ENCODE results near the gene GASK1A.
A peak's percentile ranks its signal among the peaks of the same experiment; 100 is the strongest.

The GASK1A gene

DNA sequence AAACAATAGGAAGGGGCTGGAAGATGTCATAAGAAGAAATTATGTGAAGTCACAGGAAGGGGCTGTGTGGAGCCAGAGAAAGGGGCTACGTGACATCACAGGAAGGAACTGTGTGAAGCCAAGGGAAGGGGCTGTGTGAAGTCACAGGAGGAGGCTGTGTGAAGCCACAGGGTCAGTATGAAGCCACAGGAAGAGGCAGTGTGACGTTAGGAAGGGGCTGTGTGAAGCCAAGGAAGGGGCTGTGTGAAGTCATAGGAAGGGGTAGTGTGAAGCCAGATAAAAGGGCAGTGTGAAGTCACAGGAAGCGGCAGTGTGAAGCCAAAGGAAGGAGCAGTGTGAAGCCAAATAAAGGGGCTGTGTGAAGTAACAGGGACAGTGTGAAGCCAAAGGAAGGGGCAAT, 32.5 kb downstream of the GASK1A start:
- POLR2A ChIA-PET = no interaction called here
- TF ChIP-seq, protein P1, sequence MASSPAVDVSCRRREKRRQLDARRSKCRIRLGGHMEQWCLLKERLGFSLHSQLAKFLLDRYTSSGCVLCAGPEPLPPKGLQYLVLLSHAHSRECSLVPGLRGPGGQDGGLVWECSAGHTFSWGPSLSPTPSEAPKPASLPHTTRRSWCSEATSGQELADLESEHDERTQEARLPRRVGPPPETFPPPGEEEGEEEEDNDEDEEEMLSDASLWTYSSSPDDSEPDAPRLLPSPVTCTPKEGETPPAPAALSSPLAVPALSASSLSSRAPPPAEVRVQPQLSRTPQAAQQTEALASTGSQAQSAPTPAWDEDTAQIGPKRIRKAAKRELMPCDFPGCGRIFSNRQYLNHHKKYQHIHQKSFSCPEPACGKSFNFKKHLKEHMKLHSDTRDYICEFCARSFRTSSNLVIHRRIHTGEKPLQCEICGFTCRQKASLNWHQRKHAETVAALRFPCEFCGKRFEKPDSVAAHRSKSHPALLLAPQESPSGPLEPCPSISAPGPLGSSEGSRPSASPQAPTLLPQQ (tag by site-specific recombination; IDR thresholded peaks at IDR 0.05) = no peak
- no peak for TF ChIP-seq ZNF768 (tag by site-specific recombination; IDR thresholded peaks at IDR 0.05)
- no peak for TF ChIP-seq ZBTB21 (tag by site-specific recombination; IDR thresholded peaks at IDR 0.05)
- TF ChIP-seq, protein P2, sequence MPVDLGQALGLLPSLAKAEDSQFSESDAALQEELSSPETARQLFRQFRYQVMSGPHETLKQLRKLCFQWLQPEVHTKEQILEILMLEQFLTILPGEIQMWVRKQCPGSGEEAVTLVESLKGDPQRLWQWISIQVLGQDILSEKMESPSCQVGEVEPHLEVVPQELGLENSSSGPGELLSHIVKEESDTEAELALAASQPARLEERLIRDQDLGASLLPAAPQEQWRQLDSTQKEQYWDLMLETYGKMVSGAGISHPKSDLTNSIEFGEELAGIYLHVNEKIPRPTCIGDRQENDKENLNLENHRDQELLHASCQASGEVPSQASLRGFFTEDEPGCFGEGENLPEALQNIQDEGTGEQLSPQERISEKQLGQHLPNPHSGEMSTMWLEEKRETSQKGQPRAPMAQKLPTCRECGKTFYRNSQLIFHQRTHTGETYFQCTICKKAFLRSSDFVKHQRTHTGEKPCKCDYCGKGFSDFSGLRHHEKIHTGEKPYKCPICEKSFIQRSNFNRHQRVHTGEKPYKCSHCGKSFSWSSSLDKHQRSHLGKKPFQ (tag by site-specific recombination; IDR thresholded peaks at IDR 0.05) = peak; percentile 54; the same call in 1 of the 2 replicates
- Histone ChIP-seq H3K4me1 (ENCODE audit: control insufficient read depth, insufficient read depth, low read length) (no peaks in the 10 kb centered on the region), H3K9me3 (ENCODE audit: control insufficient read depth, insufficient read depth, low read depth, low read length) (no peaks in the 10 kb centered on the region), H3K36me3 (ENCODE audit: control insufficient read depth in 2 of 2, insufficient read depth in 1 of 2, low read length in 2 of 2) (no peaks in the 10 kb centered on the region), H3K27ac (ENCODE audit: extremely low read depth, low read depth, low read length) (no peak overlapping the region), H3K4me3 (ENCODE audit: low read depth, low read length) (no peak overlapping the region)
- CTCF ChIA-PET = no interaction called here

- H3K36me3 ChIP-seq (ENCODE audit: control insufficient read depth in 2 of 2, insufficient read depth in 1 of 2, low read length in 2 of 2) = no peaks in the 10 kb centered on the region
- H3K4me1 ChIP-seq (ENCODE audit: control insufficient read depth, insufficient read depth, low read length) = no peaks in the 10 kb centered on the region
- H3K27ac ChIP-seq (ENCODE audit: extremely low read depth, low read depth, low read length) = no peak overlapping the region
- POLR2A ChIA-PET = no interaction called here
- CTCF ChIA-PET = no interaction called here
- no peak overlapping the region for H3K4me3 ChIP-seq (ENCODE audit: low read depth, low read length)
- TF ChIP-seq, protein P2 (tag by site-specific recombination; IDR thresholded peaks at IDR 0.05) = no peak
- no peak for TF ChIP-seq SETDB1 (IDR thresholded peaks at IDR 0.05; ENCODE audit: insufficient read length, low read length)
- TF ChIP-seq ZNF416 (tag by site-specific recombination; IDR thresholded peaks at IDR 0.05) = no peak
- TF ChIP-seq, protein P3, sequence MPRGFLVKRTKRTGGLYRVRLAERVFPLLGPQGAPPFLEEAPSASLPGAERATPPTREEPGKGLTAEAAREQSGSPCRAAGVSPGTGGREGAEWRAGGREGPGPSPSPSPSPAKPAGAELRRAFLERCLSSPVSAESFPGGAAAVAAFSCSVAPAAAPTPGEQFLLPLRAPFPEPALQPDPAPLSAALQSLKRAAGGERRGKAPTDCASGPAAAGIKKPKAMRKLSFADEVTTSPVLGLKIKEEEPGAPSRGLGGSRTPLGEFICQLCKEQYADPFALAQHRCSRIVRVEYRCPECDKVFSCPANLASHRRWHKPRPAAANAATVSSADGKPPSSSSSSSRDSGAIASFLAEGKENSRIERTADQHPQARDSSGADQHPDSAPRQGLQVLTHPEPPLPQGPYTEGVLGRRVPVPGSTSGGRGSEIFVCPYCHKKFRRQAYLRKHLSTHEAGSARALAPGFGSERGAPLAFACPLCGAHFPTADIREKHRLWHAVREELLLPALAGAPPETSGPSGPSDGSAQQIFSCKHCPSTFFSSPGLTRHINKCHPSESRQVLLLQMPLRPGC (tag by site-specific recombination; IDR thresholded peaks at IDR 0.05) = no peak
- TF ChIP-seq TRIM28 (IDR thresholded peaks at IDR 0.05; ENCODE audit: borderline replicate concordance, low read length) = no peak
- no peak for TF ChIP-seq ZNF677 (tag by site-specific recombination; IDR thresholded peaks at IDR 0.05)
- H3K9me3 ChIP-seq (ENCODE audit: control insufficient read depth, insufficient read depth, low read depth, low read length) = no peaks in the 10 kb centered on the region
Observed at GRCh38 chr3:43012174-43012573, 33.1 kb downstream of the GASK1A start.

DNA sequence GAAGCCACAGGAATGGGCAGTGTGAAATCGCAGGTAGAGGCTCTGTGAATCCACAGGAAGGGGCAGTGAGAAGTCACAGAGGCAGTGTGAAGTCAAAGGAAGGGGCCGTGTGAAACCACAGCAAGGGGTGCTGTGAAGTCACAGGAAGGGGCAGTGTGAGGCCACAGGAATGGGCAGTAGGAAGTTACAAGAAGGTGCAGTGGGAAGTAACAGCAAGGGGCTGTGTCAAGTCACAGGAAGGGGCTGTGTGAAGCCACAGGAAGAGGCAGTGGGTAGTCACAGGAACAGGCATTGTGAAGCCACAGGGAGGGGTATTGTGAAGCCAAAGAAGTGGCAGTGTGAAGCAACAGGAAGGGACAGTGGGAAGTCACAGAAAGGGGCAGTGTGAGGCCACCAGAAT, 34.1 kb downstream of the GASK1A start:
- TF ChIP-seq GLI4 (tag by site-specific recombination; IDR thresholded peaks at IDR 0.05) (no peak), ZIC2 (tag by site-specific recombination; IDR thresholded peaks at IDR 0.05) (peak; percentile 78)
- ChIA-PET POLR2A (no interaction called here), CTCF (no interaction called here)

GRCh38 chr3:43013743-43014155, 34.6 kb downstream of the GASK1A start:
- no peaks in the 10 kb centered on the region for H3K4me1 ChIP-seq (ENCODE audit: control insufficient read depth, insufficient read depth, low read length)
- no peaks in the 10 kb centered on the region for H3K36me3 ChIP-seq (ENCODE audit: control insufficient read depth in 2 of 2, insufficient read depth in 1 of 2, low read length in 2 of 2)
- TF ChIP-seq ZBTB21 (tag by site-specific recombination; IDR thresholded peaks at IDR 0.05) (0 out of 2 replicates have a peak, but pooled peaks have one; percentile 24), HOXA7 (CRISPR knock-in tag; IDR thresholded peaks at IDR 0.05; ENCODE audit: borderline replicate concordance) (no peak)
- H3K9me3 ChIP-seq (ENCODE audit: control insufficient read depth, insufficient read depth, low read depth, low read length) = no peaks in the 10 kb centered on the region
- ChIA-PET POLR2A (no interaction called here), CTCF (no interaction called here)
- no peak overlapping the region for H3K27ac ChIP-seq (ENCODE audit: extremely low read depth, low read depth, low read length)
- no peak overlapping the region for H3K4me3 ChIP-seq (ENCODE audit: low read depth, low read length)

More for the DNA sequence above, 34.1 kb downstream of the GASK1A start:
- no peaks in the 10 kb centered on the region for H3K36me3 ChIP-seq (ENCODE audit: control insufficient read depth in 2 of 2, insufficient read depth in 1 of 2, low read length in 2 of 2)
- no peak overlapping the region for H3K4me3 ChIP-seq (ENCODE audit: low read depth, low read length)
- H3K9me3 ChIP-seq (ENCODE audit: control insufficient read depth, insufficient read depth, low read depth, low read length) = no peaks in the 10 kb centered on the region
- no peak overlapping the region for H3K27ac ChIP-seq (ENCODE audit: extremely low read depth, low read depth, low read length)
- H3K4me1 ChIP-seq (ENCODE audit: control insufficient read depth, insufficient read depth, low read length) = no peaks in the 10 kb centered on the region
